ENCODE measurements around the gene RPL35A.

RPL35A gene

GRCh38 chr3:197974016-197974415 lies 24.0 kb downstream of the RPL35A start:
- no peak for TF ChIP-seq REST (IDR thresholded peaks at IDR 0.05; ENCODE audit: insufficient read depth in 1 of 2, low read depth in 2 of 2, low read length in 2 of 2)
- no peak for TF ChIP-seq POLR2AphosphoS5 (IDR thresholded peaks at IDR 0.05; ENCODE audit: low read depth, low read length)
- TF ChIP-seq TAF1 (IDR thresholded peaks at IDR 0.05; ENCODE audit: borderline replicate concordance, insufficient read depth, low read length): no peak
- TF ChIP-seq SIN3A (IDR thresholded peaks at IDR 0.05; ENCODE audit: borderline replicate concordance, insufficient read depth, low read length): no peak

GRCh38 chr3:197975311-197975710 lies 25.3 kb downstream of the RPL35A start:
- TF ChIP-seq REST (IDR thresholded peaks at IDR 0.05; ENCODE audit: insufficient read depth in 1 of 2, low read depth in 2 of 2, low read length in 2 of 2): no peak
- no peak for TF ChIP-seq FOXP2 (optimal IDR thresholded peaks at IDR 0.05; ENCODE audit: borderline replicate concordance, extremely low read depth, extremely low read length, insufficient read depth)
- TF ChIP-seq SIN3A (IDR thresholded peaks at IDR 0.05; ENCODE audit: borderline replicate concordance, insufficient read depth, low read length): no peak
- no peak for TF ChIP-seq POLR2AphosphoS5 (IDR thresholded peaks at IDR 0.05; ENCODE audit: low read depth, low read length)
- no peak for TF ChIP-seq TAF1 (IDR thresholded peaks at IDR 0.05; ENCODE audit: borderline replicate concordance, insufficient read depth, low read length)

- TF ChIP-seq TAF1 (IDR thresholded peaks at IDR 0.05; ENCODE audit: borderline replicate concordance, insufficient read depth, low read length): no peak
- TF ChIP-seq POLR2AphosphoS5 (IDR thresholded peaks at IDR 0.05; ENCODE audit: low read depth, low read length): no peak
- TF ChIP-seq SIN3A (IDR thresholded peaks at IDR 0.05; ENCODE audit: borderline replicate concordance, insufficient read depth, low read length): no peak
- TF ChIP-seq FOXP2 (optimal IDR thresholded peaks at IDR 0.05; ENCODE audit: borderline replicate concordance, extremely low read depth, extremely low read length, insufficient read depth): no peak
These were observed 33.1 kb downstream of the RPL35A start for GRCh38 chr3:197983076-197983475.

GRCh38 chr3:197989651-197990050 lies 39.7 kb downstream of the RPL35A start:
- no peak for TF ChIP-seq FOXP2 (optimal IDR thresholded peaks at IDR 0.05; ENCODE audit: borderline replicate concordance, extremely low read depth, extremely low read length, insufficient read depth)
- TF ChIP-seq TAF1 (IDR thresholded peaks at IDR 0.05; ENCODE audit: borderline replicate concordance, insufficient read depth, low read length): no peak
- no peak for TF ChIP-seq REST (IDR thresholded peaks at IDR 0.05; ENCODE audit: insufficient read depth in 1 of 2, low read depth in 2 of 2, low read length in 2 of 2)
- TF ChIP-seq POLR2AphosphoS5 (IDR thresholded peaks at IDR 0.05; ENCODE audit: low read depth, low read length): no peak
- TF ChIP-seq SIN3A (IDR thresholded peaks at IDR 0.05; ENCODE audit: borderline replicate concordance, insufficient read depth, low read length): no peak

- TF ChIP-seq POLR2AphosphoS5 (IDR thresholded peaks at IDR 0.05; ENCODE audit: low read depth, low read length) (no peak), REST (IDR thresholded peaks at IDR 0.05; ENCODE audit: insufficient read depth in 1 of 2, low read depth in 2 of 2, low read length in 2 of 2) (no peak), TAF1 (IDR thresholded peaks at IDR 0.05; ENCODE audit: borderline replicate concordance, insufficient read depth, low read length) (no peak), FOXP2 (optimal IDR thresholded peaks at IDR 0.05; ENCODE audit: borderline replicate concordance, extremely low read depth, extremely low read length, insufficient read depth) (no peak), SIN3A (IDR thresholded peaks at IDR 0.05; ENCODE audit: borderline replicate concordance, insufficient read depth, low read length) (no peak)
These were observed 44.7 kb downstream of the RPL35A start for GRCh38 chr3:197994736-197995135.
